WTC11 (cell line): Measurements from ENCODE around the gene KLC1. TPM values are rescaled to one million over a fixed set of nuclear protein-coding genes. Genes with fewer than 3 reads are reported as not detected.

Source experiments
- ATAC-seq: fragments of 200-7000 bp; cut with Tn5 transposase; 2 replicates; pipeline ENCODE4 v1.10.0; 2021; ENCODE audit warnings: mild to moderate bottlenecking, moderate library complexity
- CTCF ChIA-PET: fragments of 300-600 bp; sonication (Branson Sonifier 250); formaldehyde crosslinking; loops from one replicate; lab custom pipeline; 2021; ENCODE audit warnings: antibody characterized with exemption; lab: Charles Lee
- POLR2A ChIA-PET: fragments of 350-600 bp; sonication (Branson Sonifier 250); formaldehyde crosslinking; loops from one replicate; lab custom pipeline; 2021; ENCODE audit warnings: antibody characterized with exemption; lab: Charles Lee
- DNase-seq: peaks from one replicate; pipeline ENCODE4 v3.0.0; 2021; ENCODE audit warnings: low spot score
- H3K27ac Mint-ChIP-seq: 2 replicates; pipeline ENCODE4 v1.8.0; 2021; ENCODE audit warnings: mixed read lengths
- H3K27me3 Mint-ChIP-seq: 2 replicates; pipeline ENCODE4 v1.8.0; 2021; ENCODE audit warnings: low read depth, mild to moderate bottlenecking, moderate library complexity, mixed read lengths
- H3K36me3 Mint-ChIP-seq: 2 replicates; pipeline ENCODE4 v1.8.0; 2021; ENCODE audit warnings: mixed read lengths
- H3K4me1 Mint-ChIP-seq: 2 replicates; pipeline ENCODE4 v1.8.0; 2022; ENCODE audit warnings: mixed read lengths
- H3K4me3 Mint-ChIP-seq: 2 replicates; pipeline ENCODE4 v1.8.0; 2021; ENCODE audit warnings: mild to moderate bottlenecking, moderate library complexity, mixed read lengths
- H3K9me3 Mint-ChIP-seq: 2 replicates; pipeline ENCODE4 v1.8.0; 2021; ENCODE audit warnings: mixed read lengths
- ATF3 ChIP-seq: sonication (generic); formaldehyde crosslinking; conservative IDR thresholded peaks from 2 replicates; pipeline ENCODE4 v1.8.1; 2022; ENCODE audit warnings: mild to moderate bottlenecking, missing genetic modification reagents
- CBFB ChIP-seq: sonication (generic); formaldehyde crosslinking; IDR thresholded peaks from 2 replicates; pipeline ENCODE4 v1.8.1; 2022; ENCODE audit warnings: mild to moderate bottlenecking, low read depth, missing genetic modification reagents
- CREB1 ChIP-seq: sonication (generic); formaldehyde crosslinking; IDR thresholded peaks from 2 replicates; pipeline ENCODE4 v1.8.0; 2023; ENCODE audit warnings: mild to moderate bottlenecking, missing genetic modification reagents
- CREM ChIP-seq: sonication (generic); formaldehyde crosslinking; IDR thresholded peaks from 2 replicates; pipeline ENCODE4 v1.8.1; 2022; ENCODE audit warnings: mild to moderate bottlenecking, missing genetic modification reagents, moderate library complexity
- EMX1 ChIP-seq: fragments of 250-450 bp; sonication (Bioruptor Pico); IDR thresholded peaks from 2 replicates; pipeline ENCODE4 v1.8.0; 2021; ENCODE audit warnings: mild to moderate bottlenecking
- FOXP1 ChIP-seq: sonication (generic); formaldehyde crosslinking; IDR thresholded peaks from 2 replicates; pipeline ENCODE4 v1.8.0; 2022; ENCODE audit warnings: missing genetic modification reagents, mild to moderate bottlenecking, moderate library complexity, borderline replicate concordance
- GRHL2 ChIP-seq: fragments of 250-450 bp; sonication (Bioruptor Pico); IDR thresholded peaks from 2 replicates; pipeline ENCODE4 v1.8.0; 2022; ENCODE audit warnings: mild to moderate bottlenecking, moderate library complexity; ENCODE audit not compliant: insufficient replicate concordance, severe bottlenecking
- NFE2L1 ChIP-seq: sonication (generic); formaldehyde crosslinking; IDR thresholded peaks from 2 replicates; pipeline ENCODE4 v1.8.1; 2023; ENCODE audit warnings: missing genetic modification reagents
- NR1H2 ChIP-seq: sonication (generic); formaldehyde crosslinking; IDR thresholded peaks from 2 replicates; pipeline ENCODE4 v1.9.0; 2021; ENCODE audit warnings: mild to moderate bottlenecking, moderate library complexity, missing genetic modification reagents
- NR3C1 ChIP-seq: sonication (generic); formaldehyde crosslinking; conservative IDR thresholded peaks from 2 replicates; pipeline ENCODE4 v1.8.1; 2023; ENCODE audit warnings: low read depth, mild to moderate bottlenecking, missing genetic modification reagents
- RORB ChIP-seq: fragments of 250-450 bp; sonication (Bioruptor Pico); IDR thresholded peaks from 2 replicates; pipeline ENCODE4 v1.9.0; 2021; ENCODE audit warnings: mild to moderate bottlenecking
- TCF7 ChIP-seq: sonication (generic); formaldehyde crosslinking; IDR thresholded peaks from 2 replicates; pipeline ENCODE4 v1.8.0; 2022; ENCODE audit warnings: mild to moderate bottlenecking, low read depth, missing genetic modification reagents, moderate library complexity
- TEAD1 ChIP-seq: sonication (generic); formaldehyde crosslinking; IDR thresholded peaks from 2 replicates; pipeline ENCODE4 v1.8.0; 2022; ENCODE audit warnings: mild to moderate bottlenecking, missing genetic modification reagents
- TP53 ChIP-seq: sonication (generic); formaldehyde crosslinking; IDR thresholded peaks from 2 replicates; pipeline ENCODE4 v1.8.1; 2023; ENCODE audit warnings: mild to moderate bottlenecking, missing genetic modification reagents
- ZNF121 ChIP-seq: sonication (generic); formaldehyde crosslinking; IDR thresholded peaks from 2 replicates; pipeline ENCODE4 v1.8.0; 2023; ENCODE audit warnings: missing genetic modification reagents
- ZNF396 ChIP-seq: fragments of 250-450 bp; sonication (Bioruptor Pico); IDR thresholded peaks from 2 replicates; pipeline ENCODE4 v1.8.0; 2021; ENCODE audit warnings: mild to moderate bottlenecking, moderate library complexity, borderline replicate concordance
- ZNF532 ChIP-seq: fragments of 250-450 bp; sonication (Bioruptor Pico); IDR thresholded peaks from 2 replicates; pipeline ENCODE4 v1.9.0; 2021; ENCODE audit warnings: mild to moderate bottlenecking, borderline replicate concordance
- ZSCAN18 ChIP-seq: fragments of 250-450 bp; sonication (Bioruptor Pico); IDR thresholded peaks from 2 replicates; pipeline ENCODE4 v2.1.2; 2022; ENCODE audit warnings: mild to moderate bottlenecking, moderate library complexity
- total RNA-seq: library from RNA; stranded (reverse); gene quantifications from 3 replicates; pipeline ENCODE4 v1.2.3, GENCODE V29; 2021
- TF ChIP-seq, protein P1 (sequence below): fragments of 250-450 bp; sonication (Bioruptor Pico); IDR thresholded peaks from 2 replicates; pipeline ENCODE4 v1.9.0; 2021; ENCODE audit warnings: moderate library complexity, mild to moderate bottlenecking, inconsistent platforms, borderline replicate concordance
- TF ChIP-seq, protein P2 (sequence below): sonication (generic); formaldehyde crosslinking; IDR thresholded peaks from 2 replicates; pipeline ENCODE4 v1.8.1; 2023; ENCODE audit warnings: mild to moderate bottlenecking, moderate library complexity, missing genetic modification reagents
- TF ChIP-seq, protein P3 (sequence below): sonication (generic); formaldehyde crosslinking; conservative IDR thresholded peaks from 2 replicates; pipeline ENCODE4 v1.8.1; 2023; ENCODE audit warnings: mild to moderate bottlenecking, low read depth, missing genetic modification reagents, moderate library complexity

KLC1 gene
- total RNA-seq, 1 experiment from 2014 or later, result 171 TPM

- no peak for TF ChIP-seq TP53 (CRISPR knock-in tag)
- TF ChIP-seq ZSCAN18 (CRISPR knock-in tag), result no peak
- TF ChIP-seq NR3C1 (CRISPR knock-in tag), result no peak
- TF ChIP-seq, protein P1, sequence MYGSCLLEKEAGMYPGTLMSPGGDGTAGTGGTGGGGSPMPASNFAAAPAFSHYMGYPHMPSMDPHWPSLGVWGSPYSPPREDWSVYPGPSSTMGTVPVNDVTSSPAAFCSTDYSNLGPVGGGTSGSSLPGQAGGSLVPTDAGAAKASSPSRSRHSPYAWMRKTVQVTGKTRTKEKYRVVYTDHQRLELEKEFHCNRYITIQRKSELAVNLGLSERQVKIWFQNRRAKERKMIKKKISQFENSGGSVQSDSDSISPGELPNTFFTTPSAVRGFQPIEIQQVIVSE (CRISPR knock-in tag), result no peak
- TF ChIP-seq ZNF396 (CRISPR knock-in tag), result no peak
- no peak for TF ChIP-seq CREM (CRISPR knock-in tag)
- TF ChIP-seq TEAD1 (CRISPR knock-in tag), result no peak
- TF ChIP-seq ZNF121 (CRISPR knock-in tag), result no peak
- TF ChIP-seq CREB1, result no peak
- TF ChIP-seq, protein P2, sequence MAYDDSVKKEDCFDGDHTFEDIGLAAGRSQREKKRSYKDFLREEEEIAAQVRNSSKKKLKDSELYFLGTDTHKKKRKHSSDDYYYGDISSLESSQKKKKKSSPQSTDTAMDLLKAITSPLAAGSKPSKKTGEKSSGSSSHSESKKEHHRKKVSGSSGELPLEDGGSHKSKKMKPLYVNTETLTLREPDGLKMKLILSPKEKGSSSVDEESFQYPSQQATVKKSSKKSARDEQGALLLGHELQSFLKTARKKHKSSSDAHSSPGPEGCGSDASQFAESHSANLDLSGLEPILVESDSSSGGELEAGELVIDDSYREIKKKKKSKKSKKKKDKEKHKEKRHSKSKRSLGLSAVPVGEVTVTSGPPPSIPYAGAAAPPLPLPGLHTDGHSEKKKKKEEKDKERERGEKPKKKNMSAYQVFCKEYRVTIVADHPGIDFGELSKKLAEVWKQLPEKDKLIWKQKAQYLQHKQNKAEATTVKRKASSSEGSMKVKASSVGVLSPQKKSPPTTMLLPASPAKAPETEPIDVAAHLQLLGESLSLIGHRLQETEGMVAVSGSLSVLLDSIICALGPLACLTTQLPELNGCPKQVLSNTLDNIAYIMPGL (CRISPR knock-in tag), result no peak
- no peak for TF ChIP-seq CBFB (CRISPR knock-in tag)
- no peak for TF ChIP-seq NFE2L1 (CRISPR knock-in tag)
- TF ChIP-seq ATF3 (CRISPR knock-in tag), result no peak
- TF ChIP-seq RORB (CRISPR knock-in tag), result no peak
- TF ChIP-seq, all 79 proteins: peak for 0
- POLR2A ChIA-PET, result no interaction called here
- CTCF ChIA-PET, result no interaction called here
Observed at GRCh38 chr14:103581206-103581605, 47.8 kb upstream of the KLC1 start.

DNA sequence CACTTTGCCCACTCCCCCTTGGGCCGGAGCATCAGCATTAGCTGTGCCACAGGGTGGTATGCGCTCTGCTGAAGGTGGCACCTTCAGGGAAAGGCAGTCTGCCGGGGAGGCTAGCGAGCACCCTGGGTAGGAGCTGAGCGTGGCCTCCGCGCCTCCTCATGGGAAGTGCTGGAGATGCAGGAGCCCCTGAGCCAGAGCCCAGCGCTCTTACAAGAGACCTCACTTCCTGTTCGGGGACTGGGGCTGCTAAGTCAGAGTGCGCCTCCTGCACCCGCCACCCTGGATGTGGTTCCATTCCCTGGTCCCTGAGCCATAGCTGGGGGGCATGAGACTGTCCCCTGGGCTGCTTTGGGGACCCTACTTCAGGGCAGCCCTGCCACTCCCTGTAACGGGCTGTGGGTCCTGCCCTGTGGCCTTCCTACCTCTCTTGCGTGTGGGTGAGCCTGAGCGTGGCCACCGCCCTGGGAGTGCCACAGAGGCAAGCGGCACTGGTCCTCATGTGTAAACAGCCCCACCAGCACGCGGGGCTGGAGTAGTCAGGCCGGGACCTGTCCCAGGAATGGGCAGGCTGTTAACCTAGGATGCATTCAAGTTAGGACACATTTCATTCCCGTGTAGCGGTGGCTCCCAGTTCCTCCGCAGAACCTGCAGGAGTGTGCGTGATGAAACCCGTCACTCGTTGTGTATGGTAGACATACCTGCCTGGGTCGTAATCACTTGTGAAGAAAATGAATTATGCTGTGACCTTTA lies 46.9 kb upstream of the KLC1 start:
- DNase-seq, result no peak
- no peaks in the 10 kb centered on the region for H3K4me1 Mint-ChIP-seq
- H3K27ac Mint-ChIP-seq, result 0 out of 2 replicates have a peak overlapping the region, but pooled peaks have one; percentile 53
- no peak overlapping the region for H3K4me3 Mint-ChIP-seq
- ATAC-seq, result peak; percentile 72
- peaks cover 24% of the 10 kb centered on the region for H3K36me3 Mint-ChIP-seq
- ChIA-PET POLR2A (no interaction called here), CTCF (no interaction called here)
- no peaks in the 10 kb centered on the region for H3K27me3 Mint-ChIP-seq
- peaks cover 3% of the 10 kb centered on the region for H3K9me3 Mint-ChIP-seq
- TF ChIP-seq GRHL2 (CRISPR knock-in tag) (no peak), ZNF532 (CRISPR knock-in tag) (no peak), TCF7 (CRISPR knock-in tag) (no peak), FOXP1 (CRISPR knock-in tag) (no peak), NR1H2 (no peak), CBFB (CRISPR knock-in tag) (no peak), EMX1 (CRISPR knock-in tag) (no peak)
- TF ChIP-seq, protein P3, sequence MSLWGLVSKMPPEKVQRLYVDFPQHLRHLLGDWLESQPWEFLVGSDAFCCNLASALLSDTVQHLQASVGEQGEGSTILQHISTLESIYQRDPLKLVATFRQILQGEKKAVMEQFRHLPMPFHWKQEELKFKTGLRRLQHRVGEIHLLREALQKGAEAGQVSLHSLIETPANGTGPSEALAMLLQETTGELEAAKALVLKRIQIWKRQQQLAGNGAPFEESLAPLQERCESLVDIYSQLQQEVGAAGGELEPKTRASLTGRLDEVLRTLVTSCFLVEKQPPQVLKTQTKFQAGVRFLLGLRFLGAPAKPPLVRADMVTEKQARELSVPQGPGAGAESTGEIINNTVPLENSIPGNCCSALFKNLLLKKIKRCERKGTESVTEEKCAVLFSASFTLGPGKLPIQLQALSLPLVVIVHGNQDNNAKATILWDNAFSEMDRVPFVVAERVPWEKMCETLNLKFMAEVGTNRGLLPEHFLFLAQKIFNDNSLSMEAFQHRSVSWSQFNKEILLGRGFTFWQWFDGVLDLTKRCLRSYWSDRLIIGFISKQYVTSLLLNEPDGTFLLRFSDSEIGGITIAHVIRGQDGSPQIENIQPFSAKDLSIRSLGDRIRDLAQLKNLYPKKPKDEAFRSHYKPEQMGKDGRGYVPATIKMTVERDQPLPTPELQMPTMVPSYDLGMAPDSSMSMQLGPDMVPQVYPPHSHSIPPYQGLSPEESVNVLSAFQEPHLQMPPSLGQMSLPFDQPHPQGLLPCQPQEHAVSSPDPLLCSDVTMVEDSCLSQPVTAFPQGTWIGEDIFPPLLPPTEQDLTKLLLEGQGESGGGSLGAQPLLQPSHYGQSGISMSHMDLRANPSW, result no peak

More at GRCh38 chr14:103581206-103581605, 47.8 kb upstream of the KLC1 start:
- Mint-ChIP-seq H3K9me3 (peaks cover 3% of the 10 kb centered on the region), H3K4me3 (no peak overlapping the region), H3K27me3 (no peaks in the 10 kb centered on the region), H3K27ac (no peak overlapping the region), H3K36me3 (peaks cover 21% of the 10 kb centered on the region), H3K4me1 (no peaks in the 10 kb centered on the region)
- no peak for ATAC-seq
- DNase-seq, result no peak
